GM23248 (cell line): ENCODE data around the gene RALGPS1. TPM values are rescaled to one million over a fixed set of nuclear protein-coding genes. Genes with fewer than 3 reads are reported as not detected.
A peak's percentile ranks its signal among the peaks of the same experiment; 100 is the strongest.

ENCODE experiments used
- DNase-seq: peaks from one replicate; pipeline ENCODE4 v3.0.0-alpha.2; 2015
- H2AFZ ChIP-seq: fragments of 200-600 bp; sonication (generic); 2 replicates; pipeline ENCODE4 v1.6.1; 2016; ENCODE audit warnings: antibody characterized with exemption
- H3F3A ChIP-seq: fragments of 200-600 bp; sonication (generic); 2 replicates; pipeline ENCODE4 v1.6.1; 2016; ENCODE audit warnings: mild to moderate bottlenecking, antibody characterized with exemption, mixed run types; ENCODE audit not compliant: insufficient read depth
- H3K27ac ChIP-seq: fragments of 200-600 bp; sonication (generic); 2 replicates; pipeline ENCODE4 v1.5.1; 2016; ENCODE audit warnings: mild to moderate bottlenecking
- H3K27me3 ChIP-seq: fragments of 200-600 bp; sonication (generic); replicated peaks from 2 replicates; pipeline ENCODE4 v1.6.1; 2016; ENCODE audit warnings: mild to moderate bottlenecking; ENCODE audit not compliant: insufficient read depth
- H3K36me3 ChIP-seq: fragments of 200-600 bp; sonication (generic); 2 replicates; pipeline ENCODE4 v1.6.1; 2016; ENCODE audit warnings: low read depth, mild to moderate bottlenecking
- H3K4me1 ChIP-seq: fragments of 200-600 bp; sonication (generic); 2 replicates; pipeline ENCODE4 v1.6.1; 2016; ENCODE audit warnings: mild to moderate bottlenecking; ENCODE audit not compliant: insufficient read depth
- H3K4me2 ChIP-seq: fragments of 200-600 bp; sonication (generic); one replicate; pipeline ENCODE4 v1.6.1; 2016; ENCODE audit warnings: mild to moderate bottlenecking; ENCODE audit not compliant: unreplicated experiment
- H3K4me3 ChIP-seq: fragments of 200-600 bp; sonication (generic); 2 replicates; pipeline ENCODE4 v1.5.1; 2016; ENCODE audit warnings: mild to moderate bottlenecking
- H3K79me2 ChIP-seq: fragments of 200-600 bp; sonication (generic); 2 replicates; pipeline ENCODE4 v1.6.1; 2016; ENCODE audit warnings: mild to moderate bottlenecking; ENCODE audit not compliant: insufficient read depth
- H3K9ac ChIP-seq: fragments of 200-600 bp; sonication (generic); 2 replicates; pipeline ENCODE4 v1.6.1; 2016; ENCODE audit warnings: mild to moderate bottlenecking
- H3K9me2 ChIP-seq: fragments of 200-600 bp; sonication (generic); 2 replicates; pipeline ENCODE4 v1.6.1; 2016; ENCODE audit warnings: mixed run types, mild to moderate bottlenecking, moderate library complexity; ENCODE audit not compliant: insufficient read depth
- H3K9me3 ChIP-seq: fragments of 200-600 bp; sonication (generic); one replicate; pipeline ENCODE4 v1.6.1; 2017; ENCODE audit warnings: low read depth
- H4K20me1 ChIP-seq: fragments of 200-600 bp; sonication (generic); 2 replicates; pipeline ENCODE4 v1.6.0; 2016; ENCODE audit not compliant: insufficient read depth
- EZH2 ChIP-seq: fragments of 200-600 bp; sonication (generic); IDR thresholded peaks from 2 replicates; pipeline ENCODE4 v1.6.1; 2018; ENCODE audit warnings: antibody characterized with exemption, mild to moderate bottlenecking; ENCODE audit not compliant: insufficient read depth, poor library complexity, severe bottlenecking
- EZH2phosphoT487 ChIP-seq: fragments of 200-600 bp; sonication (generic); IDR thresholded peaks from 2 replicates; pipeline ENCODE4 v1.6.1; 2018; ENCODE audit warnings: antibody characterized with exemption, moderate library complexity, mild to moderate bottlenecking, low read depth; ENCODE audit not compliant: insufficient read depth
- WGBS, 2 experiments: methylation state at CpG; one replicate each; pipeline ENCODE4 v1.1.6; 2015 to 2017; ENCODE audit warnings: low lambda C conversion rate in 2 of 2, low coverage in 1 of 2; ENCODE audit errors: missing lambda C conversion rate in 2 of 2; 5-methylcytosine and 5-hydroxymethylcytosine counted together
- in situ Hi-C: fragments of 300-500 bp; cut with MboI; formaldehyde crosslinking; loops from 2 replicates; pipeline ENCODE4 v1.15.0; 2020
- polyA plus RNA-seq: library from polyadenylated mRNA; unstranded; fragments of >200 nt; fragmentation: Nextera tagmentation; extraction: Ambion mirVana; gene quantifications from 2 replicates; pipeline ENCODE4 v1.2.1, GENCODE V29; 2016
- total RNA-seq: library from RNA; depleted of rRNA; stranded (reverse); fragments of >200 nt; shearing (Covaris generic); gene quantifications from 2 replicates; pipeline ENCODE4 v1.2.3, GENCODE V29; 2014

RALGPS1 gene
- total and polyA plus RNA-seq, 2 experiments from 2014 or later = 0.54 to 1.8 TPM

- DNase-seq = peak; percentile 73
Measured at GRCh38 chr9:127131871-127132270, 217.3 kb downstream of the RALGPS1 start.

GRCh38 chr9:127132375-127132774 lies 217.8 kb downstream of the RALGPS1 start:
- no peak for DNase-seq
- Histone ChIP-seq H3F3A (peaks cover 39% of the 10 kb centered on the region), H3K9ac (peak overlapping the region; percentile 81), H3K79me2 (no peaks in the 10 kb centered on the region), H3K4me1 (peaks cover 58% of the 10 kb centered on the region), H3K4me3 (no peak overlapping the region), H3K9me2 (no peaks in the 10 kb centered on the region), H3K27ac (peak overlapping the region; percentile 95), H3K9me3 (no peaks in the 10 kb centered on the region), H4K20me1 (no peaks in the 10 kb centered on the region), H3K4me2 (peak overlapping the region; percentile 66), H3K36me3 (no peaks in the 10 kb centered on the region), H3K27me3 (no peaks in the 10 kb centered on the region), H2AFZ (no peak overlapping the region)
- 98 to 100% methylated on average over 4 of the region's 4 CpGs for WGBS, 2 experiments
- no peak for TF ChIP-seq EZH2phosphoT487
- no peak for TF ChIP-seq EZH2
- in situ Hi-C loops = no loop called here

More at GRCh38 chr9:127131871-127132270, 217.3 kb downstream of the RALGPS1 start:
- in situ Hi-C loops = no loop called here
- Histone ChIP-seq H2AFZ (peak overlapping the region; percentile 68), H3K4me2 (peak overlapping the region; percentile 66), H3K79me2 (no peaks in the 10 kb centered on the region), H3K27me3 (no peaks in the 10 kb centered on the region), H3K9me2 (no peaks in the 10 kb centered on the region), H3K27ac (peak overlapping the region; percentile 95), H3F3A (peaks cover 39% of the 10 kb centered on the region), H3K4me1 (peaks cover 58% of the 10 kb centered on the region), H3K9ac (peak overlapping the region; percentile 75), H3K4me3 (no peak overlapping the region), H4K20me1 (no peaks in the 10 kb centered on the region), H3K9me3 (no peaks in the 10 kb centered on the region), H3K36me3 (no peaks in the 10 kb centered on the region)
- 75 to 78% methylated on average over 6 of the region's 6 CpGs for WGBS, 2 experiments
- TF ChIP-seq EZH2 (no peak), EZH2phosphoT487 (no peak)

DNA sequence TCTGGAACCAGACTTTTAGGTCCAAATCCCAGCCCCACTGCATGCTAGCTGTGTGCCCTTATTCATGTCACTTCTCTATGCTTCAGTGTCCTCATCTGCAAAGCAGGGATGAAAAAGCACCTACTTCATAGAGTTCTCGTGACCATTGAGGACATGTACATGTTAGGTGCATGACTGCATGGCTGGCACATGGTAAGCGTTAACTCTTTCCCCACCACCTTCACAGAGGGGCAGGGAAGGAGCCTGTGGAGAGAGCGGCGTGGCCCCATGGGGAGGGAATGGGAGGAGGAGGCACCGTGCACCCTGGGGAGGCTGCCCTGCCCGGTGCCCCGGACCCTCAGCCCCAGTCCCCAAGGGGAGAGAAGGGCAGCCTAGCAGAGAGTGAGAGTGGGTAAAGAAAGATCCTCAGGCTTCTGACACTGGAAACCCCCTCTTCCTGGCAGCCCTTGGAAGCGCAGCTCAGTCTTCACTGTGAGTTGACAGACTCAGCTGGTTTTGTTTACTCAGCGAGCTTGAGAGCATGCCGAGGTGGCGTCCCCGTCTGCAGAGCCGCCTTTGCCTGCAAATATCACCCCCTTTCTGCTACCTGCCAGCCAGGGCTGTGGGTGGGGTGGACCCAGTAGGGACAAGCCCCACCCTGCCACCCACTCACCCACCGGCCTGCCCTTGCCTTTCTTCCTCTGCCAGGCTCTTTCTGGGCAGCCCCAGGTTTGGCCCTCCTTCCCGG lies 218.5 kb downstream of the RALGPS1 start:
- peaks cover 58% of the 10 kb centered on the region for H3K4me1 ChIP-seq

DNA sequence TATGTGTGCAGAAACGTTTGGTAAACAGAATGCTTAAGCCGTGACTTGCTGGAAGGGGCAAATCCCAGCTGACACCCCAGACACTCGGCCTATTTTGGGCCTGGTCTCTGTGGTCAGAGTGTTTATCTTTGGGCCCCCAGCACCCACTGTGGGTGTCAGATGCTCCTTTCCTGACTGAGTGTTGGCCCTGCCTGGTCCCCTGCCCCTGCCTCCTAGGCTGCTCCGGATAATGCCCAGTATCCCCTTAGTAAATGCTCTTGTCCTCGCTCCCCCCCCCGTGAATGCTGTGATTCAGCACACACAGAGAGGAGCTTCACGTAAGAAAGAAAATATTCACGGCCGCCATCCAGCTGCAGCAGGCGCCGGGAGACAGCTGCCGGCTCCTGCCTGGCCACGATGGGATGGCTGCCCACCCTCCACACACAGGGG lies 219.2 kb downstream of the RALGPS1 start:
- in situ Hi-C loops = no loop called here
- Histone ChIP-seq H3K4me1 (peaks cover 54% of the 10 kb centered on the region), H3K4me3 (peak overlapping the region; percentile 33; the same call in 1 of the 2 replicates), H3K9me3 (no peaks in the 10 kb centered on the region), H3K9ac (peak overlapping the region; percentile 81), H4K20me1 (no peaks in the 10 kb centered on the region), H3K4me2 (peak overlapping the region; percentile 53), H3F3A (peaks cover 39% of the 10 kb centered on the region), H2AFZ (peak overlapping the region; percentile 43), H3K27me3 (no peaks in the 10 kb centered on the region), H3K9me2 (no peaks in the 10 kb centered on the region), H3K27ac (peak overlapping the region; percentile 95), H3K79me2 (no peaks in the 10 kb centered on the region), H3K36me3 (no peaks in the 10 kb centered on the region)
- DNase-seq = peak; percentile 92
- TF ChIP-seq EZH2 = no peak
- TF ChIP-seq EZH2phosphoT487 = no peak
- 2 to 3% methylated on average over 13 of the region's 13 CpGs for WGBS, 2 experiments

More for the DNA sequence above, 218.5 kb downstream of the RALGPS1 start:
- peak overlapping the region; percentile 33; the same call in 1 of the 2 replicates for H3K4me3 ChIP-seq
- peaks cover 39% of the 10 kb centered on the region for H3F3A ChIP-seq
- no peaks in the 10 kb centered on the region for H3K9me2 ChIP-seq
- no peaks in the 10 kb centered on the region for H3K79me2 ChIP-seq
- TF ChIP-seq EZH2phosphoT487 (no peak), EZH2 (no peak)
- peak overlapping the region; percentile 43 for H2AFZ ChIP-seq
- in situ Hi-C loops = no loop called here
- H4K20me1 ChIP-seq = no peaks in the 10 kb centered on the region
- no peaks in the 10 kb centered on the region for H3K9me3 ChIP-seq
- 23 to 24% methylated on average over 15 of the region's 15 CpGs for WGBS, 2 experiments
- peak overlapping the region; percentile 81 for H3K9ac ChIP-seq
- no peaks in the 10 kb centered on the region for H3K27me3 ChIP-seq
- peak; percentile 74 for DNase-seq
- peak overlapping the region; percentile 53 for H3K4me2 ChIP-seq
- no peaks in the 10 kb centered on the region for H3K36me3 ChIP-seq
- peak overlapping the region; percentile 95 for H3K27ac ChIP-seq
